Measurements from ENCODE around the gene FADS1.

DNA sequence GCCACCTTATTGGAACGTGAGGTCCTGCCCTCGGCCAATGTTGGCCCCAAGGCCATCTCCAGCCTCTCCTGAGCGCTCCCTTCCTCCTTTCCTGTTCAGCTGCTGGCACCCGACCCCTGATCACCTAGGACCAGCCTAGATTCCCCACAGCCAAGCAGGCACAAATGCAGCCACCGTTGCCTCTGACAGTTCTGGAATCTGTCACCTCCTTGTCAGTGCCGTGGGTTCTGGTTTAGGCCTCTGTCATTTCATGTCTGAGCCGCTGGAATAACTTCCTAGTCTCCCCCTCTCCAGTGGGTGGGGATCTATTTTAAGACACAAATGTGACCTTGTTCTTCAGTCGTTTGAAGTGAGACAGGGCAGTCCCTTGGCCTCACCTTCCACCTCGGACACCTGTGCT is 44.8 kb upstream of the FADS1 start:
- TF ChIP-seq, protein P1, sequence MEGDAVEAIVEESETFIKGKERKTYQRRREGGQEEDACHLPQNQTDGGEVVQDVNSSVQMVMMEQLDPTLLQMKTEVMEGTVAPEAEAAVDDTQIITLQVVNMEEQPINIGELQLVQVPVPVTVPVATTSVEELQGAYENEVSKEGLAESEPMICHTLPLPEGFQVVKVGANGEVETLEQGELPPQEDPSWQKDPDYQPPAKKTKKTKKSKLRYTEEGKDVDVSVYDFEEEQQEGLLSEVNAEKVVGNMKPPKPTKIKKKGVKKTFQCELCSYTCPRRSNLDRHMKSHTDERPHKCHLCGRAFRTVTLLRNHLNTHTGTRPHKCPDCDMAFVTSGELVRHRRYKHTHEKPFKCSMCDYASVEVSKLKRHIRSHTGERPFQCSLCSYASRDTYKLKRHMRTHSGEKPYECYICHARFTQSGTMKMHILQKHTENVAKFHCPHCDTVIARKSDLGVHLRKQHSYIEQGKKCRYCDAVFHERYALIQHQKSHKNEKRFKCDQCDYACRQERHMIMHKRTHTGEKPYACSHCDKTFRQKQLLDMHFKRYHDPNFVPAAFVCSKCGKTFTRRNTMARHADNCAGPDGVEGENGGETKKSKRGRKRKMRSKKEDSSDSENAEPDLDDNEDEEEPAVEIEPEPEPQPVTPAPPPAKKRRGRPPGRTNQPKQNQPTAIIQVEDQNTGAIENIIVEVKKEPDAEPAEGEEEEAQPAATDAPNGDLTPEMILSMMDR (IDR thresholded peaks at IDR 0.05), result no peak
- no peak for TF ChIP-seq POLR2A (IDR thresholded peaks at IDR 0.05)

Measured in Peyer's patch (tissue), 4 donors.